SH-SY5Y (cell line): ENCODE measurements around the gene DDI1.
A peak's percentile ranks its signal among the peaks of the same experiment; 100 is the strongest.

Experiments
- GATA2 ChIP-seq: IDR thresholded peaks from 2 replicates; pipeline ENCODE4 v1.6.1; 2011; ENCODE audit warnings: mild to moderate bottlenecking, low read depth, low read length
- GATA3 ChIP-seq: IDR thresholded peaks from 2 replicates; pipeline ENCODE4 v1.6.1; 2011; ENCODE audit warnings: low read depth, mild to moderate bottlenecking, low read length, moderate library complexity

DDI1 gene

GRCh38 chr11:104057908-104058307 lies 21.5 kb downstream of the DDI1 start:
- TF ChIP-seq GATA3 (no peak), GATA2 (no peak)

- no peak for TF ChIP-seq GATA3
- TF ChIP-seq GATA2 = no peak
Observed at GRCh38 chr11:104058680-104059079, 22.2 kb downstream of the DDI1 start.

- peak; percentile 57; the same call in 1 of the 2 replicates for TF ChIP-seq GATA3
- TF ChIP-seq GATA2 = peak; percentile 36; the same call in 1 of the 2 replicates
Observed at GRCh38 chr11:104060004-104060794, 23.8 kb downstream of the DDI1 start.

GRCh38 chr11:104060820-104061219 lies 24.4 kb downstream of the DDI1 start:
- no peak for TF ChIP-seq GATA3
- no peak for TF ChIP-seq GATA2

GRCh38 chr11:104061853-104062521 lies 25.5 kb downstream of the DDI1 start:
- TF ChIP-seq GATA2 (no peak), GATA3 (no peak)

GRCh38 chr11:104064034-104064630 lies 27.7 kb downstream of the DDI1 start:
- TF ChIP-seq GATA3 (no peak), GATA2 (no peak)

GRCh38 chr11:104067534-104067933 lies 31.1 kb downstream of the DDI1 start:
- no peak for TF ChIP-seq GATA3
- TF ChIP-seq GATA2 = no peak

- TF ChIP-seq GATA2 (no peak), GATA3 (no peak)
Observed at GRCh38 chr11:104073950-104074705, 37.7 kb downstream of the DDI1 start.

- no peak for TF ChIP-seq GATA3
- no peak for TF ChIP-seq GATA2
Observed at GRCh38 chr11:104075091-104075490, 38.7 kb downstream of the DDI1 start.

- no peak for TF ChIP-seq GATA3
- TF ChIP-seq GATA2 = no peak
Observed at GRCh38 chr11:104075706-104076105, 39.3 kb downstream of the DDI1 start.

GRCh38 chr11:104076455-104076854 lies 40.0 kb downstream of the DDI1 start:
- no peak for TF ChIP-seq GATA2
- TF ChIP-seq GATA3 = no peak

- TF ChIP-seq GATA3 (no peak), GATA2 (no peak)
Observed at GRCh38 chr11:104078245-104078644, 41.8 kb downstream of the DDI1 start.

GRCh38 chr11:104078995-104079394 lies 42.6 kb downstream of the DDI1 start:
- TF ChIP-seq GATA2 (no peak), GATA3 (no peak)

GRCh38 chr11:104086621-104087020 lies 50.2 kb downstream of the DDI1 start:
- TF ChIP-seq GATA3 (no peak), GATA2 (no peak)
